Right lobe of liver (tissue), 6 donors: ENCODE results near the gene AMACR. TPM values are rescaled to one million over a fixed set of nuclear protein-coding genes. Genes with fewer than 3 reads are reported as not detected.
A peak's percentile ranks its signal among the peaks of the same experiment; 100 is the strongest.

Experiments used
- ATAC-seq, 4 donors: fragments of 200-7000 bp; cut with Tn5 transposase; one replicate each; pipeline ENCODE4 v1.9.1; 2020; ENCODE audit warnings: mild to moderate bottlenecking in 4 of 4, moderate library complexity in 4 of 4
- DNase-seq, 3 donors: peaks; one replicate each; pipeline ENCODE4 v3.0.0-alpha.2; 2020
- H3K27ac ChIP-seq, 3 donors: fragments of 200-600 bp; one replicate each; pipeline ENCODE4 v1.8.0; 2022
- H3K27me3 ChIP-seq, 2 donors: fragments of 200-600 bp; one replicate each; pipeline ENCODE4 v1.8.0; 2022
- H3K36me3 ChIP-seq, 4 donors: fragments of 200-600 bp; sonication (generic) in 1 of 4; one replicate each; pipeline versions ENCODE4 v1.5.1 to v1.8.0; 2017 to 2022; ENCODE audit warnings: control low read depth in 1 of 4
- H3K4me1 ChIP-seq, 4 donors: fragments of 200-600 bp; sonication (generic) in 1 of 4; one replicate each; pipeline versions ENCODE4 v1.5.1 to v1.8.0; 2017 to 2022; ENCODE audit warnings: control low read depth in 1 of 4
- H3K4me3 ChIP-seq, 3 donors: fragments of 200-600 bp; one replicate each; pipeline ENCODE4 v1.8.0; 2022
- H3K9me3 ChIP-seq, 4 donors: fragments of 200-600 bp; sonication (generic) in 1 of 4; one replicate each; pipeline versions ENCODE4 v1.5.1 to v1.8.0; 2017 to 2022; ENCODE audit warnings: control low read depth in 1 of 4
- CTCF ChIP-seq, 4 donors: fragments of 200-600 bp in 3 of 4; fragments of 450-650 bp in 1 of 4; IDR thresholded peaks; one replicate each; pipeline versions ENCODE4 v1.5.1 to v1.8.0; 2016 to 2022; ENCODE audit warnings: antibody characterized with exemption in 4 of 4, mild to moderate bottlenecking in 2 of 4
- POLR2A ChIP-seq: fragments of 450-650 bp; IDR thresholded peaks from one replicate; pipeline ENCODE4 v1.6.1; 2017; ENCODE audit warnings: antibody characterized with exemption, mild to moderate bottlenecking
- WGBS: methylation state at CpG from one replicate; pipeline ENCODE4 v1.1.6; 2018; ENCODE audit warnings: low coverage, low lambda C conversion rate; ENCODE audit not compliant: insufficient coverage; ENCODE audit errors: missing lambda C conversion rate; 5-methylcytosine and 5-hydroxymethylcytosine counted together
- intact Hi-C, 2 donors: fragments of 100-400 bp; cut with DNase I; formaldehyde crosslinking; loops; one replicate each; pipeline versions ENCODE4 v1.11.2 to v1.14.1; 2022
- total RNA-seq, 6 experiments: library from RNA; depleted of rRNA in 2 of 6; stranded (reverse); fragments of >200 nt in 2 of 6; fragmentation: NEBNext Ultra II Directional in 3 of 6; extraction: Animal tissue kit (Norgen Biotek cat#: 25700) in 3 of 6; gene quantifications; one replicate each; pipeline versions ENCODE4 v1.1.0 to v1.2.4, GENCODE V29; 2016 to 2023
- donor health status: DM: no; HTN: yes; CAD: no.
- donor health status: DM: no; HTN: no; CAD: no.
- donor health status: DM: no; HTN: no; CAD: no.
- donor health status: DM: no; HTN: yes; CAD: no.
- donor health status: DM: no; HTN: yes; CAD: no.

The AMACR gene
- total RNA-seq, 6 experiments from 2014 or later: 28.7 to 62.4 (median 41.9) TPM

GRCh38 chr5:34043099-34043876 is 35.4 kb upstream of the AMACR start, which contains the start of gene C1QTNF3:
Gene C1QTNF3, minus strand, starts transcription at chr5:34043213. Its CDS starts 88 bp downstream, at chr5:34043125.
- TF ChIP-seq POLR2A: no peak
- H3K4me1 ChIP-seq: peaks cover 0 to 26% (median 8%) of the 10 kb centered on the region in 4 donors
- intact Hi-C loops: no loop called here
- DNase-seq (no peak), ATAC-seq (no peak)
- no peaks in the 10 kb centered on the region for H3K9me3 ChIP-seq
- H3K4me3 ChIP-seq: no peak within 1 kb of the TSS
- H3K36me3 ChIP-seq: no peaks in the 10 kb centered on the region
- H3K27me3 ChIP-seq: no peaks in the 10 kb centered on the region
- no peak within 1 kb of the TSS for H3K27ac ChIP-seq
- 55% methylated on average over 10 of the region's 10 CpGs for WGBS

- peak; percentile 64 to 83 (median 68) for ATAC-seq
- Histone ChIP-seq H3K27me3 (no peaks in the 10 kb centered on the region), H3K4me3 (no peak overlapping the region), H3K4me1 (peaks cover 0 to 26% (median 8%) of the 10 kb centered on the region in 4 donors), H3K9me3 (no peaks in the 10 kb centered on the region), H3K27ac (no peak overlapping the region), H3K36me3 (no peaks in the 10 kb centered on the region)
- TF ChIP-seq POLR2A (no peak), CTCF (IDR thresholded peaks at IDR 0.05) (no peak)
- intact Hi-C loops: no loop called here
- peak in 2 of 3 donors; percentile 45 to 62 for DNase-seq
- 59% methylated on average over 7 of the region's 7 CpGs for WGBS
Observed at GRCh38 chr5:34042321-34042720, 34.5 kb upstream of the AMACR start.

GRCh38 chr5:34041247-34041972 is 33.6 kb upstream of the AMACR start:
- no peak for TF ChIP-seq CTCF (IDR thresholded peaks at IDR 0.05)
- WGBS: 83% methylated on average over 1 of the region's 1 CpG
- Histone ChIP-seq H3K4me3 (no peak overlapping the region), H3K36me3 (no peaks in the 10 kb centered on the region), H3K27ac (no peak overlapping the region), H3K4me1 (peaks cover 0 to 26% (median 8%) of the 10 kb centered on the region in 4 donors), H3K9me3 (no peaks in the 10 kb centered on the region), H3K27me3 (no peaks in the 10 kb centered on the region)
- ATAC-seq (no peak), DNase-seq (no peak)
- intact Hi-C loops: no loop called here

GRCh38 chr5:34040472-34040871 is 32.6 kb upstream of the AMACR start:
- 21% methylated on average over 3 of the region's 3 CpGs for WGBS
- Histone ChIP-seq H3K9me3 (no peaks in the 10 kb centered on the region), H3K27me3 (no peaks in the 10 kb centered on the region), H3K4me3 (no peak overlapping the region), H3K36me3 (no peaks in the 10 kb centered on the region), H3K4me1 (peaks cover 0 to 18% (median 5%) of the 10 kb centered on the region in 4 donors), H3K27ac (no peak overlapping the region)
- no peak for DNase-seq
- ATAC-seq: peak in 1 of 4 donors; percentile 60
- TF ChIP-seq CTCF (IDR thresholded peaks at IDR 0.05) (no peak), POLR2A (no peak)
- intact Hi-C loops: no loop called here
